HG03342 (cell line): ENCODE results near the gene PHC2.

Experiments
- ATAC-seq: cut with Tn5 transposase; IDR thresholded peaks from one replicate; pipeline ENCODE4 v1.9.1; 2021; ENCODE audit warnings: mild to moderate bottlenecking, moderate library complexity; ENCODE audit not compliant: unreplicated experiment

Gene PHC2, protein sequence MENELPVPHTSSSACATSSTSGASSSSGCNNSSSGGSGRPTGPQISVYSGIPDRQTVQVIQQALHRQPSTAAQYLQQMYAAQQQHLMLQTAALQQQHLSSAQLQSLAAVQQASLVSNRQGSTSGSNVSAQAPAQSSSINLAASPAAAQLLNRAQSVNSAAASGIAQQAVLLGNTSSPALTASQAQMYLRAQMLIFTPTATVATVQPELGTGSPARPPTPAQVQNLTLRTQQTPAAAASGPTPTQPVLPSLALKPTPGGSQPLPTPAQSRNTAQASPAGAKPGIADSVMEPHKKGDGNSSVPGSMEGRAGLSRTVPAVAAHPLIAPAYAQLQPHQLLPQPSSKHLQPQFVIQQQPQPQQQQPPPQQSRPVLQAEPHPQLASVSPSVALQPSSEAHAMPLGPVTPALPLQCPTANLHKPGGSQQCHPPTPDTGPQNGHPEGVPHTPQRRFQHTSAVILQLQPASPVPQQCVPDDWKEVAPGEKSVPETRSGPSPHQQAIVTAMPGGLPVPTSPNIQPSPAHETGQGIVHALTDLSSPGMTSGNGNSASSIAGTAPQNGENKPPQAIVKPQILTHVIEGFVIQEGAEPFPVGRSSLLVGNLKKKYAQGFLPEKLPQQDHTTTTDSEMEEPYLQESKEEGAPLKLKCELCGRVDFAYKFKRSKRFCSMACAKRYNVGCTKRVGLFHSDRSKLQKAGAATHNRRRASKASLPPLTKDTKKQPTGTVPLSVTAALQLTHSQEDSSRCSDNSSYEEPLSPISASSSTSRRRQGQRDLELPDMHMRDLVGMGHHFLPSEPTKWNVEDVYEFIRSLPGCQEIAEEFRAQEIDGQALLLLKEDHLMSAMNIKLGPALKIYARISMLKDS

DNA sequence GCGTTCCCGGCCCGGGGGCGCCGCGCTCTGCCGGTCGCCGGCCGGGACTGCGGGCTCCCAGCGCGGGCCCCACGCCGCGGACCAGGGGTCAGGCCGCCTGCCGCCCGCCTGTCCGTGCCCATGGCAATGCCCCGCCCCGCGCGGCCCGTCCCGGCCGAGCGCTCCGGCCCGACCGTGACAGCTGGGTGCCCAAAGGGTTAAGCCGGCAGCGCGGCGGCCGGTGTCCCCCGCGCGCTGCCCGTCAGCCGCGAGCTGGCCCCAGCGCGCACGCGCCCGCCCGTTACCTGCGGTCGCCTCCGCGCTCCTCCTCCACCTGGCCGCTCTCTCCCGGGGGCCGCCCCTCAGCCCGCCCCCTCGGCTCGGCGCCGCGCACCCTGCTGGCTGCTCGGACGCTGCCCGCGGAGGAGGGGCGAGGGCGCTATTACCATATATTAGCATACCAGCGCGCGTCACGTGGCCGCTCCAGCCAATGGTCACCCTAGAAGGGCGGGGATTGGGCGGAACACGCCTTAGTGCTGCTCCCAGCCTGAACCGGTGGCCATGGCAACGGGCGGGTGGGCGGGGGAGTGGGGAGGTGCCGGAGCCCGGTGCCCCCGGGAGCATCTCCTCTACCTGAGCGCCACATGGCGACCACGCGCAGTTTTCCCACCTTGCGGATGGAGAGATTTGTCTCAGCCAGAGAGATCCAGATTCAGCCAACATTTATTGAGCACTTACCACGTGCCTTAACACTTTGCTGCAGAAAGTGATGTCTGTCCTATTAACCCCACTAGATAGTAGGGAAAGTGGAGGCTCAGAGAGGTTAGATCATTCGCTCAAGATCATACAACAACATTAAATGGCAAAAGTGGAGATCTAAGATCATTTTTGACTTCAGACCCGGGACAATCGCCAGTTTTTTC lies at the start of gene PHC2:
PHC2 (minus strand) TSS at position 404 of the 902 bp plus-strand sequence. CDS start 55,556 bp downstream, outside the sequence.
- peak; percentile 94 for ATAC-seq

DNA sequence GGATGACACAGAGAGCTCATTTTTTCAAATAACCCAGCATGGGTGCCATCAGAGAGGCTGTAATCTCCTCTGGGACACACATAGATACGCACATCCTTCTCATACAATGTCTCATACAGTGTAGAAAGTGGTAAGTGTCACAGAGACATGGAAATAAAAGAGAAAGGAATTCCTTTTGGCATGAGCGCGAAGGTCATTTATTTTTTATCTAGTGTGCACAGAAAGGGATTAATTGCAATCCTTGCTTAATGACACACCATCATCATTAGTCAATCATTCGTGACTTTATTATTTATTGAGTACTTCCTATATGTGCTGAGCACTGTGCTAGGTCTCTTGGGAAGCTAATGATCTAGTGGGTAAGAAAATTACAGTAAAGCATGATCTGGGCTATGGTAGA lies 46.6 kb upstream of the PHC2 start:
- no peak for ATAC-seq

DNA sequence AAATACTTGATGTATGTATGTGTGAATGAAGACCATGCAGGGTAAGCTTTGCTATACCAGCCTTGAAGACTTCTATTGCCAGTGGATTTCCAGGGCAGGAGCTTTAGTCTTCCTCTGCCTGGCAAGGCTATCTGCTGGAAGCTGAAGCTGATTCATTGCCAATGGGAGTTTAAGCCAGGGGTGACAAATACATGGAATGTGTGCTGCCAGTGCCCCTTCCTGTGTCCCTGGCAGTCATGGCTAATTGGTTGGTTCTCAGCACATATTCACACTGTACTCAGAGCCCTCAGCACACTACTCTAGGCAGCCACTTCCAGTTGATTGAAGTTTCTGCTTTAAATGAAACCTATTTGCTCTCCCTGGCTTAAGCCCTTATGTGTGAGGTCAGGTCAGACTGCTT lies 43.0 kb upstream of the PHC2 start:
- no peak for ATAC-seq

DNA sequence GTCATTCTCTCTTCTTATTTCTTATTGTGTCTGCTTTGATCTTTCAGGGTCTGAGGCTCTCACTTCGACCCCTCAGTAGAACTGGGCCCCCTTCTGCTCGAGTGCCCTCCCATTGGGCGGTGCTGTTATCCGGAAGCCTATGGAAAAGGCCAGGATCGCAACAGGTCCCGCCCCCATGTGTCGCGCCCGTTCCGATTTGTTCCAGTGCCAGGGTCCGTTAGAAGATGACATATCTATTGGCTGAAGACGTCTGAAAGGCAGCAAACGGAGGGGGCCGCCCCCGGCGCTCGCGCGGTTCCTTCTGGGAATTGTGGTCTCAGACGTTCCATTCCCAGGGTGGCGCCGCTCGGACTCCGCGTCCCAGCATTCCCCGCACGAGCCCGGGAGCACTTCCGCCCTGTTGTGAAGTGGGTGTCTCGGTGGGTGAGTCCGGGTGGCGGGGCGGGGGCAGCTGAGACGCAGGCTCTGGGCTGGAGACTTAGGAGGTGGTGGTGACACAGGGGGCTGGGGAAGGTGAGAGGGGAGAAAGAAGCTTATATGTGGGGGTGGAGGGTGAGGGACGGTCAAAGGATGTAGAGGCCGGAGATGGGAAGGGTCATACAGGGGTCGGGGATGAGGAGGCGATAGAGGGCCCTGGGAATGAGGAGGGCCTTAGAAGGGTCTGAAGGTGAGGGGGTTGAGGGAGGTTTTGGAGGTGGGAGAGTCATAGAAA lies 41.5 kb upstream of the PHC2 start, which contains the start of gene ZSCAN20:
ZSCAN20 (plus strand) TSS at position 377 of the 712 bp plus-strand sequence. CDS start 6,644 bp downstream, outside the sequence.
- ATAC-seq = peak; percentile 89

DNA sequence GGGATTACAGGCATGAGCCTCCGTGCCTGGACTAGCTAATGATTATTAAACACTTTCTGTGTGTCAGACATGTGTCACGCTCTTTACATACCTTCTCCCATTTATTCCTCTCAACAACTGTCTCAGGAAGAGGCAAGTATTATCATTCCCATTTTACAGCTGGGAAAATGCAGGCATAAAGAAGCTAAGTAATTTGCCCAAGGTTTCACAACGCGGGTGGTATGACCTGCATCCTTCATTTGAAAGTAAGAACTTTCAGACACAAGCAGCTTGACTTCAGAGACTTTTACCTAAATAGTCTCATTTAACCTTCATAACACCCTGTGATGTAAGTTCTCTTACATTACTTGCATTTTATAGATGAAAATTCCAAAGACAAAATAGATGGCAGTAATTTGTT lies 40.5 kb upstream of the PHC2 start:
- no peak for ATAC-seq

DNA sequence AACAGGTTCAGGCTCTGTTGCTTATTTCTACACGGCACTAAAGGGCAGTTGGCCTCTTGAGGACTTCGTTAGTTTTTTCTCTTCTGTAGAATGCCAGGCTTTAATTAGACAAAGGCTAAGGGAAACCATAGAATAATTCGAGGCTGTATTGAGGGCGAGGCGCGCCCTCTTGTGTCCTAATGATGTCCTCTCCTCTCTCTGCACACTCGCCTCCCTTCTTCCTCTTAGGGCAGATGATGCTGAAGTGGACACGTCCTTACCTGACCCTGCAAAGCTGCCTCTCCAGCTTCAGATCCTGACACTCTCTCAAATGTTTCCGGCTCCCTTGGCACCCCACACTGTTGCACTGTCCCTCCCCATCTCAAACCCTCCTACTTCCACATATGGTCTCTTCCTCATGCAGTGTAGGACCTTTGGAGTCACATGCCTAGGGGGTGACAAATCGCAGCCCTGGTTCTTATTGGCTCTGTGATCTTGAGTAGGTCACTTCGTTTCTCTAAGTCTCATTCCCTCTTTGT lies 39.7 kb upstream of the PHC2 start:
- peak; percentile 42 for ATAC-seq

DNA sequence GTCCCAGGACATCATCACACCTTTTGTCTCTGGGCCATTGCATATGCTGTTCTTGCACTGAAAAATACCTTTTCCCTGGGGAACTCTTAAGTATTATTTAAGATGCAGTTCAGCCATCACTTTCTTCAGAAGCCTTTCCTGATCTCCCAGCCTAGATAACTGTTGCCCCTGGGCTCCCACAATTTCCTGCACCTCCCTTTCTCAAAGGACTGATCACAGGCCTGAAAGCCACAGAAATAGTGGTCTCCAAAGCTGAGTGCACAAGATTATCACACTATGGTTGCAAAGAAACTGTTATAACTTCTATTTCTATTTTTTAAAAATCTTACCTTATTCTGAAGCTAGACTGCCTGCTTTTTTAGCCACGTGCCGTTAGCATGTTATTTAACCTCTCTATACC lies 38.8 kb upstream of the PHC2 start:
- no peak for ATAC-seq

DNA sequence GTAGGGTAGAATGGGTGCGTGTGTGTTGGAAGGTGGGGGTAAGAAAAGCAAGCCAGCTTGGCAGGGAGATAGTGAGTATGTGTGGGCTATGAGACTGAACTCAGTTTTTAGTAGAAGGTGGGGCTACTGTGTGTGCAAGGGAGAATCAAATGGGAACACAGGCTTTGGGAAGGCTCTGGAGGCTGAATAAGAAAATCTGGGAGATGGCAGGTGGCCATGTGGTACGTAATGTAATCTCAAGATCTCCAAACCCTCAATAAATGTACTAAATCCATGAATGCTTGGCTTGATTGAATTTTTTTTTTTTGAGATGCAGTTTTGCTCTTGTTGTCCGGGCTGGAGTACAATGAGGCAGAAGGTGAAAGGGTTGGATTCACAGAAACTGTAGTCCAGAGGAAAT lies 38.1 kb upstream of the PHC2 start:
- no peak for ATAC-seq

DNA sequence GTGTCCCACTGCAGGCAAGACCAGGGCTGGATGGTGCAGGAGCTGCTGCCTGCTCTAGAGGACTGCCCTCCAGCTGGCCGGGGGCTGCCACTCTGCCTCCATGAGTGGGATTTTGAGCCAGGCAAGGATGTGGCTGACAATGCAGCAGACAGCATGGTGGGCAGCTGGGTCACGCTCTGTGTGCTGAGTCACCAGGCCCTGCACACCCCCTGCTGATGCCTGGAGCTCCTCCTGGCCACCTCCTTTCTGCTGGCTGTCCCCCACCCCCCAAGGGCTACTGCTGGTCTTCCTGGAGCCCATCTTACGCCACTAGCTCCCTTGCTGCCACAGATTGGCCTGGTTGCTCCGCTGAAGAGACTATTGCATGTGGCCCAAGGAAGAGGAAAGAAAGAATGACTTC lies 37.6 kb upstream of the PHC2 start:
- ATAC-seq = no peak

DNA sequence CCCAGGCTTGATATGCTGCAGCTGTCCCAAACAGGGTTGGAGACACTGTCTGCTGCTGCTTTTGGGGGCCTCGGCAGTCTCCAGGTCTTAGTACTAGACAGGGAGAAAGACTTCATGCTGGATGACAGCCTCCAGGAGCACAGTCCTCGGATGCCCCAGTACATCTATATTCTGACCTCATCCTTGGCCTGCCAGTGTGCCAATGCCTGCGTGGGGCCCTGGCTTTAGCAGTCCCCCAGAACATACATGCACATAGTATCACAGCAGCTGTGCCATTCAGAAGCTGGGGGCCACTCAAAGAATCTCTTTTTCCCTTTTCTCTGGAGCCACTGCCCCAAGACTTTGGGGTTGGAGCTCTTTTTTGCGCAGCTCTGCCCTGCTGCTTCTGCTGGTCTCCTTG lies 37.1 kb upstream of the PHC2 start:
- ATAC-seq = no peak

DNA sequence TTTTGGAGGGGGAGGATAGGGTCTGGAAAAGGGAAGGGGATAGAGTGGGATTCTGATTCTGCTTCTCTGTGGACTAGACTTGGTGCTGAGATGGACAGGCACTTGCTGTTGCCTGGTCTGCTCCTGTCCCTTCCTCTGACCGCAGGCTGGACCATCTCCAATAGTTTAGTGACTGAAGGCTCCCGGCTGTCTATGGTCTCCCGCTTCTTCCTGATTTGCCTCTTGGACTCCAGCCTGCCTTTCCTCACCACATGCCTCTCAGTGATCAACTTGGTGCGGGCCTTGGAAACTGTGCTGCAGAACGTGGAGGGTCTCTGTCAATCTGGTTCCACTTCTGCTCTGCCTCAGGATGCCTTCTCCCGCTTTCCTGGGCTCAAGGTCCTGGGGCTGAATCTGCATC lies 35.3 kb upstream of the PHC2 start:
- no peak for ATAC-seq

DNA sequence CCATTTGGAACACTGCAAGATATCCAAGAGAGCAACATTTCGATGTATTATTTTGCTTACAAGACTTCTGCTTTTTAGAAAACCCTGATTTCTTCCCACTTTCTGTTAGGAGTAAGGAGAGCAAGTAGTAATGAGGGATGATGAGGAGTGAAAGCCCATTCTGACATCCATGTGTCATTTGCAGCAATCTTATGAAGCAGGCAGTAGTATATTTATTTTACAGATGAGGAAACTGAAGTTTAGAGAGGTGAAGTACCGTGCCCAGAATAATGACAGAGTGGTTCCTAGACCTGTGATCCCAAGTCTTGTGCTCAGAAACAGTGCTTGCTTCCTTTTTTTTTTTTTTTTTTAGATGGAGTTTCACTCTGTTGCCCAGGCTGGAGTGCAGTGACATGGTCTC lies 34.4 kb upstream of the PHC2 start:
- ATAC-seq = no peak

DNA sequence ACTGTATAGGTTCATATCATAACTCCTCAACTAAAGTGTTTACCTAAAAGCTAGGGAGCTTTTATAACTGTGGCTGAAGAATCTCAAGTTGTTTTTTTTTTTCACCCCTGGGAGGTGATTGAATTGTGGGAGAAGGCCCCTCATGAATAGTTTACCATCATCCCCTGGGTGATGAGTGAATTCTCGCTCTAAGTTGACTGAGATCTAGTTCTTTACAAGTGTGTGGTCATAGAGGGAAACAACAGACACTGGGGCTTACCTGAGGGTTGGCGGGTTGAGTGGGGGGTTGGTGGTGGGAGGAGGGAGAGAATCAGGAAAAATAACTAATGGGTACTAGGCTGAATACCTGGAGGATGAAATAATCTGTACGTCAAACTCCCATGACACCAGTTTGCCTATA lies 33.7 kb upstream of the PHC2 start:
- ATAC-seq = no peak

DNA sequence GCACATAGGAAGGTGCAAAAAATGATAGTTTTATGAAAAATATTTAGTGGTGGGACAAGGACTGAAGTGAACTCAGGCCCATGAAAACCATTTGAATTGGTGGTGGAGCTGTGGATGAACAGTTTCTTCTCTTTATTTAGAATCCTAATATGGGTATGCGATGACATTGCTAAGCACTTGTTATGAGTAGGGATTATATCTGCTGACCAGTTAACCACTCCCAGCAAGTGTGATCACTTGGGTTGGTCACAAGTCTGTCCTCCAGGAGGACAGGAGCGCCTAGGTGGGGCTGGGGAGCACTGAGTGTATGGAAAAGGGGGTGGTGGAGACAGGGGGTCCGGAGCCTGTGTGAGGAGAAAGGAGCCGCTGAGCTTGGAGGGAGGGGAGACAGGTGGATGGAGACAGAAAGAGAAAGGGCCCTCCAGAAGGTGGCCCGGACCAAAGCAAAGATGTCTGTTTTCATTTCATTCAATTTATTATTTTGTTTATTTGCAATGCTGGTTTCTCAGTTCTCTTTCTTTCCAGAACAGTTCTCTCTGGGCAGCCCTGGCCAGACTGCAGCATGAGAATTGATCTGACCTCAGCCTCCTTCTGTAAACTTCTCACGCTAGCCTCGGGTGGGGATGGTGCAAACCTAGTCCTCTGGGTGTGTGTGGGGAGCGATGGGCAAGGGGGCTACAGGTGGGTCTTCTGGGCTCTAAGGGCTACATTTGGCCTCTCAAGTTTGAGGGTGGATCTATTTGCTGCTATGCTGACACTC lies 31.7 kb upstream of the PHC2 start:
- ATAC-seq = no peak

DNA sequence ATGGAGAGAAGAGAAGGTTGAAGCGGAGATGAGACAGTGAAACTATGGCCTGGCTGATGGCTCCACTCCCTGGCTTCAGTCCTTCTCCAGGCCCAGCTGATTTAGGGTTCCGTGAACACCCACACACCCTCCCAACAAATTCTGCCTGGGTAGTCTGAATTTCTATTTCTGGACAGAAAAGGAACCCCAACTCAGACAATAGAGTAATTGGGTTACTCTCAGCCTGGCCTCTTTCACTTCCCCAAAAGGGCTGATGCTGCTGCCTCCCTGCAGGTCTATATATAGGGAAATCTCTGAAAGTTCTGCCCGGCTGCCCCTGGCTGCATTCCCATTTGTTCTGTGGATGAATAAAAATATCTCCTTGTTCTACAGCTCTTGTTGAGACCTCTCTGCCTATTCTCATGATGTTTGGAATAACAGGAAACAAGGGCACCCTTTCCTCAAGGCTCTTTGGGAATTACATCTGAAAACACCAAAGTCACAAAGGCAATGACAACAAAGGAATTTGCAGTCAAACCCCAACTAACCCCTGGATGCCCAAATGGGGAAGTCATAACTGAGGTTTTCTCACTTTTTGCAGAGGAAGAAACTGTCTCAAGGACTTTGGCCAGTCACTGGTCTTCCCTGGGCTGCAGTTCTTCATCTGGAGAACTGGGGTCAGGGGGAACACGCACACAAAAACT lies 30.2 kb upstream of the PHC2 start:
- ATAC-seq = peak; percentile 77

DNA sequence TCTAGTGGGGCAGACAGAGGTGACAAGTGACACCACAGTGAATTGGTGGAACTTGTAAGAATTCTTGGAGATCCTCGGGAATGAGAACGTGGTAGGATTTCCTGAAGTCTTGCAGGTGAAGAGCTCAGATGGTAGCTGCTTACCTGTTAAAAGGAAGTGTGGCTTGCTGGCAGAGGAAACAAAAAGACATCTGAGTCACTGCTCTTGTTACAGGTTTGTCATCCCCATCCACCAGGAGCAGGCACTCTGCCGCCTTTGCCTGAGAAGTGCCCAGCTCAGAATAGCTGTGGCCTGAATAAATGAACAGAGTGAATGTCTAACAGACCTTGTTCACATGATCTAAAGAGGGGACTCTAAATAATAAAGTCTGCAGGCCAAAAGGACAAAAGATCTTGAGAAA lies 29.2 kb upstream of the PHC2 start:
- ATAC-seq = no peak

DNA sequence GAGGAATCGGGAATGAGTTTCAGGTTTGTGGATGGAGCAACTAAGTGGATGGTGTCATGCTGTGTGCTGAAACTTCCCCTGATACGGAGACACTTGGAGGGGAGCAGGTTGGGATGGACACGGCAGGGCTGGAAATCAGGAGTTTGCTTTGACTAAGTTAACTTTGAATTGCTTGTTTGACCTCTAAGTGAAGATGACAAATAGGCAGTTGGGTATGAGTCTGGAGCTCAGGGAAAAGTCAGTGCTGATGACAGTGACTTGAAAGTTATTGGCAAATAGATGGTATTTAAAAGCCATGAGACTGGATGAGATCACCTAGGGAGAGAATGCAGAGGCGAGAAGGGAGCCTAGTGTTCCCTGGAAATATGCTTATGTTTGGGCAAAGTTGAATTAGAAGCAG lies 28.8 kb upstream of the PHC2 start:
- no peak for ATAC-seq

DNA sequence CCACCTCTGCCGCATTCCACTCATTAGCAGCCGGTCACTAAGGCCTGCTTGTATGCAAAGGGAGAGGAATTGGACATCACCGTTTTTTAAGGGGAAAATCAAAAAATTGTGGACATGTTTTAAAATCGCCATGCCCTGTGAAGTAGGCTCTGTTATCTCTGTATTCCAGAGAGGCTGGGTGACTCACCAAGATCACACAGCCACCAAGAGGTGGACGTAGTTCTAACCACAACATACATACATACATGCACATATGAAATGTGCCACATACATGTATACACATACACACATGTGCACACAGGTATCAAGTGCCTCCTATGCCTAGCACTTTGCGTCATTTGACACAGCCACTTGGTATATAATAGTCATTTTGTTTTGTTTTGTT lies 25.6 kb upstream of the PHC2 start:
- ATAC-seq = no peak
